ENCODE results near the gene TIMM13.
"Not testable (repeated sequence)": the region's sequence is repeated elsewhere in the genome, so short reads cannot be mapped to it uniquely, and the experiment has no call there.

The TIMM13 gene

GRCh38 chr19:2427429-2428320, at the start of gene TIMM13:
Gene TIMM13 (minus strand): TSS chr19:2427586. CDS start chr19:2427533, 53 bp downstream.
- peak; percentile 92 to 94 for DNase-seq

- peak; percentile 65 to 68 for DNase-seq
These were observed 49.2 kb upstream of the TIMM13 start for GRCh38 chr19:2476451-2477140.

DNA sequence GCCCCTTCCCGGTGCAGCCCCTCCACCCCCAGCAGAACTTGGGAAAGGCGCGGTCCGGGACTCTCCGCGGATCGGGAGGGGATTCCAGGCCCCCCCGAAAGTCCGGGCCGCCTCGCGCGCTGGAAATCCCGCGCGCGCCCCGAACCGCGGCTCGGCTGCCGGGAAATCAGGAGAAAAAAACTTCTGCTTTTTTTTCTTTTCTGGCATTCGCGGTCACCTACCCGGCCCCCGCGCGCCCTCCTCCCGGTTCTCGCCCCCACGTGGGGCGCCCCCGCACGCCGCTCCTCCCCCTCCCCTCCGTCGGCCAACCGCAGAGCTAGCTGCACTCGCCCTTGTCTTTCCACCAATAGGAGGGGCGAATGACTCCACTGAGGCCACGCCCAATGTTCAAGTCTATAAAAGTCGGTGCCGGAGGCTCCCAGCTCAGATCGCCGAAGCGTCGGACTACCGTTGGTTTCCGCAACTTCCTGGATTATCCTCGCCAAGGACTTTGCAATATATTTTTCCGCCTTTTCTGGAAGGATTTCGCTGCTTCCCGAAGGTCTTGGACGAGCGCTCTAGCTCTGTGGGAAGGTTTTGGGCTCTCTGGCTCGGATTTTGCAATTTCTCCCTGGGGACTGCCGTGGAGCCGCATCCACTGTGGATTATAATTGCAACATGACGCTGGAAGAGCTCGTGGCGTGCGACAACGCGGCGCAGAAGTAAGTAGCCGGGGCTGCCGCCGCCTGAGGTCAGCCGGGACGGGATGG, 48.5 kb upstream of the TIMM13 start, which contains the start of gene GADD45B:
TSS of gene GADD45B (plus strand) at position 426 of the 749 bp plus-strand sequence. CDS start at position 658, 232 bp downstream.
- DNase-seq, result peak; percentile 97 to 98

- DNase-seq, result peak; percentile 54 to 59
These were observed 47.8 kb upstream of the TIMM13 start for GRCh38 chr19:2475018-2475701.

GRCh38 chr19:2474232-2475017, 47.0 kb upstream of the TIMM13 start:
- DNase-seq, result peak; percentile 85 to 90

DNA sequence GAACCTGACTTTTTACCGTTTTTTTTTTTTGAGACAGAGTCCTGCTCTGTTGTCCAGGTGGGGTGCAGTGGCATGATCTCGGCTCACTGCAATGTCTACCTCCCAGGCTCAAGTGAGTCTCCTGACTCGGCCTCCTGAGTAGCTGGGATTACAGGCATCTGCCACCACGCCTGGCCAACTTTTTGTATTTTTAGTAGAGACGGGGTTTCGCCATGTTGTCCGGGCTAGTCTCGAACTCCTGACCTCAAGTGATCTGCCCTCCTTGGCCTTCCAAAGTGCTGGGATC, 42.5 kb upstream of the TIMM13 start:
- not testable (repeated sequence) for DNase-seq

GRCh38 chr19:2469102-2469914, 41.9 kb upstream of the TIMM13 start:
- no peak for DNase-seq

GRCh38 chr19:2468596-2468995, 41.2 kb upstream of the TIMM13 start:
- no peak for DNase-seq

GRCh38 chr19:2464389-2464788, 37.0 kb upstream of the TIMM13 start:
- DNase-seq, result no peak

DNA sequence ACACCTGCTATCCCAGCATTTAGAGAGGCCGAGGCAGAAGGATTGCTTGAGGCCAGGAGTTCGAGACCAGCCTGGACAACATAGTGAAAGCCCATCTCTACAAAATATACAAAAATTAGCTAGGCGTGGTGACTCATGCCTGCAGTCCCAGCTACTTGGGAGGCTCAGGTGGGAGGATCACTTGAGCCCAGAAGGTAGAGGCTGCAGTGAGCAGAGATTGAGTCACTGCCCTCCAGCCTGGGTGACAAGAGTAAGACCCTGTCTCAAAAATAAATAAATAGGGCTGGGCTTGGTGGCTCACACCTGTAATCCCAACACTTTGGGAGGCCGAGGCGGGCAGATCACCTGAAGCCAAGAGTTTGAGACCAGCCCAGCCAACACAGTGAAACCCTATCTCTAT, 36.3 kb upstream of the TIMM13 start:
- DNase-seq, result not testable (repeated sequence)

GRCh38 chr19:2462635-2463421, 35.4 kb upstream of the TIMM13 start:
- DNase-seq, result no peak

GRCh38 chr19:2461751-2462634, 34.6 kb upstream of the TIMM13 start:
- DNase-seq, result peak; percentile 48 to 57

- no peak for DNase-seq
These were observed 32.9 kb upstream of the TIMM13 start for GRCh38 chr19:2460245-2460644.

- DNase-seq, result not testable (repeated sequence)
These were observed 31.4 kb upstream of the TIMM13 start for GRCh38 chr19:2458776-2459175.

DNA sequence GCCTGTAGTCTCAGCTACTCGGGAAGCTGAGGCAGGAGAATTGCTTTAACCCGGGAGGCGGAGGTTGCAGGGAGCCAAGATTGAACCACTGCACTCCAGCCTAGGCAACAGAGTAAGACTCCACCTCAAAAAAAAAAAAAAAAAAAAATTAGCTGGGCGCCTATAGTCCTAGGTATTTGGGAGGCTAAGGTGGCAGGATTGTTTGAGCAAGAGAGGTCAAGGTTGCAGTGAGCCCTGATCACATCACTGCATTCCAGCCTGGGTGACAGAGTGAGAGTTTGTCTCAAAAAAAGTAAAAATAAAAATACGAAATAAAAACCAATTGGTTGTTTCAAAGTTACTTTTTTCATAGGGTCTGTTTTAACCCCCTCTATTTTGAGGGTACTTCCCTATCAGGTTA, 30.7 kb upstream of the TIMM13 start:
- DNase-seq, result no peak

DNA sequence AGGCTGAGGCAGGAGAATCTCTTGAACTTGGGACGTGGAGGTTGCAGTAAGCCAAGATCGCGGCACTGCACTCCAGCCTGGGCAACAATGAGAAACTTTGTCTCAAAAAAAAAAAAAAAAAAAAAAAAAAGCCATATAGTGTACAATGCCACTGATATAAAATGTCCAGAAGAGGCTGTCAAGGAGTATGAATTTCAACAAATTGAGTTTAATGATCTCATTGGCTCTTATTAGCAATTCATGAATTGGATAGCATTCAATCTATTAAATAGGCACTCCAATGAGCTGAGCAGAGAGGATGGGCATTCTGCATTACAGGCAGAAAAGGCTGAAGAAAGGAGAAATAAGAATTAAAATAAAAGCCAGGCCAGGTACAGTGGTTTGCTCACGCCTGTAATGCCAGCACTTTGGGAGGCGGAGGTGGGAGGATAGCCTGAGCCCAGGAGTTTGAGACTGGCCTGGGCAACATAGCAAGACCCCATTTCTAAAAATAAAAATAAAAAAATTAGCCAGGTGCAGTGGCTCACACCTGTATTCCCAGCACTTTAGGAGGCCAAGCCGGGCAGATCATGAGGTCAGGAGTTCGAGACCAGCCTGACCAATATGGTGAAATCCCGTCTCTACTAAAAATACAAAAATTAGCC, 30.1 kb upstream of the TIMM13 start:
- no peak for DNase-seq

DNA sequence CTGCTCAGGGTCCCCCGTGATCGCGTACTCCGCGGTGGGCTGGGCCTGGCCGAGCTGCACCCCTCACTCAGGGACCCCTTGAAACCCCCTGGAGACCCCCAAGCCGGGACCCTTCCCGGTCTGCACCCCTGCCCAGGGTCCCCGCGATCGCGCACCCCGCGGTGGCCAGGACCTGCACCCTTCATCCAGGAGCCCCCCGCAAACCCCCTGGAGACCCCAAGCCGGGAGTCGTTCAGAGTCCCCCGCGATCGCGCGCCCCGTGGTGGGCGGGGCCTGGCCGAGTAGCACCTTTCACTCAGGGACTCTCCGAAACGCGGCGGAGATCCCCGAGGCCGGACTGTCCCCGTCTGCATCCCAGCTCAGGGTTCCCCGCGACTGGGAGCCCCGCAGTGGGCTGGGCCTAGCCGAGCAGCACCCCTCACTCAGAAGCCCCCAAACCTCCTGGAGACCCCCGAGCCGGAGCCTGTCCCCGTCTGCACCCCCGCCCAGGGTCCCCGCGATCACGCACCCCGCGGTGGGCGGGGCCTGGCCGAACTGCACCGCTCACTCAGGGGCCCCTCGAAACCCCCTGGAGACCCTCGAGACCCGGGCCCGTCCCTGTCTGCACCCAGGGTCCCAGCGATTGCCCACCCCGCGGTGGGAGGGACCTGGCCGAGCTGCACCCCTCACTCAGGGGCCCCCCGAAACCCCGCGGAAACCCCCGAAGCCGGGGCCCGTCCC, 28.6 kb upstream of the TIMM13 start:
- DNase-seq, result peak in 1 of 2 experiments; percentile 40

Data from activated CD4-positive, alpha-beta T cell treated with anti-CD3 and anti-CD28 coated beads, Interleukin-2, amount 50 U/mL, for 4 hours (primary cell).